Measurements from ENCODE around the gene SPATA46. TPM values are rescaled to one million over a fixed set of nuclear protein-coding genes. Genes with fewer than 3 reads are reported as not detected.

The SPATA46 gene
- total RNA-seq, 2 experiments from 2014 or later: not detected

DNA sequence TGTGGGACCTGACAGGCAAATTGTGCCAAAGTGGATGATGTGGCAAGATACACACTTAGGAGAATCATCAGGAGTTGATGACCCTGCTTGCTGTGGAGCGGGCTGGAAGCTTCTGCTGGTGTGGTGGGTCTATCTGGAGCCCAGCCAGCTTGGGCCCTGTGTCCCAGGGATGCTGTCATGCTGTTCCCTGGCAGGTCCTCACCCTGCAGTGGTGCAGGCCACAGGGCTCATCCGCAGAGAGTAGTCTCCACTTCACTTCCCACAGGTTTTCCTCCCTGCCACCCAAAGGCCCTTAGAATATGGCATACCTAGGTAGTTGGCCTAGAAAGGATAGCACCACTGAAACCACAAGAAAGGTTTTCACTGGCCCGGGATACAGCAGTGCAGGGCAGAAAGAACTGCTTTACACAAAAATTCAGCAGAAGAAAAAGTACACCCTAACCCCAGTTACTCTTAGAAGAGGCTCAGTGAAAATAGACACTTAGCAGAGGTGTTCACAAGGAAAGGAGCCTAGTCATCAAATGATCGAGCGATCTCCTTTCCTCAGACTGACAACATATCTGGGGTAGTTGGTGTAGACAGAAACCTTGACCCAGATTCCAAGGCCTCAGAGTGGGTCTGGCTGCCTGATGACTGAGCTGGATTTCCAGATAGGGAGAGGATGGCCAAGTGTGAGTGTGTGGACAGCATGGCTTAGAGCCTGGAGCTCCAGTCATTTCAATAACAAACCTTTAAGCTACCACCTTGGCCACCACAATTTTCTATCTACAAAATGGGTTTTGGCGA lies 3.6 kb upstream of the SPATA46 start:
- Histone ChIP-seq H3K4me3 (ENCODE audit: low read depth, low read length, poor library complexity, severe bottlenecking) (no peak overlapping the region), H3K27ac (ENCODE audit: low read depth, low read length, poor library complexity, severe bottlenecking) (no peak overlapping the region), H3K4me2 (ENCODE audit: low read length) (no peak overlapping the region), H2AFZ (ENCODE audit: low read length) (no peak overlapping the region), H3K9me2 (ENCODE audit: insufficient read depth, low read length) (no peaks in the 10 kb centered on the region), H4K20me1 (ENCODE audit: insufficient read depth, low read length) (no peaks in the 10 kb centered on the region), H3K9me3 (ENCODE audit: low read length) (no peaks in the 10 kb centered on the region), H3K79me2 (ENCODE audit: insufficient read depth, low read depth, low read length) (no peaks in the 10 kb centered on the region), H3K36me3 (ENCODE audit: insufficient read depth, low read length) (no peaks in the 10 kb centered on the region), H3K4me1 (ENCODE audit: insufficient read depth, low read length, poor library complexity, severe bottlenecking) (no peaks in the 10 kb centered on the region)
- no peak for TF ChIP-seq EZH2phosphoT487 (IDR thresholded peaks at IDR 0.05; ENCODE audit: borderline replicate concordance, low read depth, low read length)
- intact Hi-C loops (cut with micrococcal nuclease; ENCODE audit: unreplicated experiment): no loop called here
- ChIA-PET POLR2A (interaction anchor here (0.6 kb wide), 1 partner anchor 316 kb away, joined by 6 read pairs; no protein-coding TSS in a partner anchor), CTCF (ENCODE audit: unreplicated experiment) (no interaction called here)
- BruUV-seq (replicated peaks): no TSS peak
- DNase-seq (ENCODE audit: low spot score): no peak

DNA sequence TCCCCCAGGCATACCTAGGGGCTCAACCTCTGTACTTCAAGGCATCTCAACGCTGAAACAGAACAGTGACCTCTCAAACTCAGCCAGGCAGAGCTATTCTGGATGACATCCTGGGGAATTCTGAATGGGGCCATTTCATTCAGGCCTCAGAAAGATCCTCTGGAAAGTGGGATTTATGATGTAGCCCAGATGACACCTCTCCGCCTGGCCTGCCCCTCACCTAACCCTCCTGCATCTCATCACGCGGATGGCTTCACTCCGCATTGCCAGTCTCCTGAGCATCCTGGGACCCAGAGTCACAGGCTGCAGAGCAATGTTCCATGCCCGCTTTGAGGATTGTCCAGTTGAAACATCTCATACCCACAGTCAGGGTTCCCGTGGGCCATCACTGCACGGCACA lies 1.2 kb downstream of the SPATA46 start:
- ChIA-PET POLR2A (no interaction called here), CTCF (ENCODE audit: unreplicated experiment) (no interaction called here)
- Histone ChIP-seq H2AFZ (ENCODE audit: low read length) (no peak overlapping the region), H3K36me3 (ENCODE audit: insufficient read depth, low read length) (no peaks in the 10 kb centered on the region), H3K27ac (ENCODE audit: low read depth, low read length, poor library complexity, severe bottlenecking) (no peak overlapping the region), H3K9me3 (ENCODE audit: low read length) (no peaks in the 10 kb centered on the region), H3K4me3 (ENCODE audit: low read depth, low read length, poor library complexity, severe bottlenecking) (no peak overlapping the region), H3K4me2 (ENCODE audit: low read length) (no peak overlapping the region), H3K9me2 (ENCODE audit: insufficient read depth, low read length) (no peaks in the 10 kb centered on the region), H3K79me2 (ENCODE audit: insufficient read depth, low read depth, low read length) (no peaks in the 10 kb centered on the region), H3K4me1 (ENCODE audit: insufficient read depth, low read length, poor library complexity, severe bottlenecking) (no peaks in the 10 kb centered on the region), H4K20me1 (ENCODE audit: insufficient read depth, low read length) (no peaks in the 10 kb centered on the region)
- DNase-seq (ENCODE audit: low spot score): no peak
- no TSS peak for BruUV-seq (replicated peaks)
- intact Hi-C loops (cut with micrococcal nuclease; ENCODE audit: unreplicated experiment): no loop called here
- no peak for TF ChIP-seq EZH2phosphoT487 (IDR thresholded peaks at IDR 0.05; ENCODE audit: borderline replicate concordance, low read depth, low read length)
- TF ChIP-seq, protein P1, sequence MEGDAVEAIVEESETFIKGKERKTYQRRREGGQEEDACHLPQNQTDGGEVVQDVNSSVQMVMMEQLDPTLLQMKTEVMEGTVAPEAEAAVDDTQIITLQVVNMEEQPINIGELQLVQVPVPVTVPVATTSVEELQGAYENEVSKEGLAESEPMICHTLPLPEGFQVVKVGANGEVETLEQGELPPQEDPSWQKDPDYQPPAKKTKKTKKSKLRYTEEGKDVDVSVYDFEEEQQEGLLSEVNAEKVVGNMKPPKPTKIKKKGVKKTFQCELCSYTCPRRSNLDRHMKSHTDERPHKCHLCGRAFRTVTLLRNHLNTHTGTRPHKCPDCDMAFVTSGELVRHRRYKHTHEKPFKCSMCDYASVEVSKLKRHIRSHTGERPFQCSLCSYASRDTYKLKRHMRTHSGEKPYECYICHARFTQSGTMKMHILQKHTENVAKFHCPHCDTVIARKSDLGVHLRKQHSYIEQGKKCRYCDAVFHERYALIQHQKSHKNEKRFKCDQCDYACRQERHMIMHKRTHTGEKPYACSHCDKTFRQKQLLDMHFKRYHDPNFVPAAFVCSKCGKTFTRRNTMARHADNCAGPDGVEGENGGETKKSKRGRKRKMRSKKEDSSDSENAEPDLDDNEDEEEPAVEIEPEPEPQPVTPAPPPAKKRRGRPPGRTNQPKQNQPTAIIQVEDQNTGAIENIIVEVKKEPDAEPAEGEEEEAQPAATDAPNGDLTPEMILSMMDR (conservative IDR thresholded peaks at IDR 0.05; ENCODE audit: low read length): no peak

DNA sequence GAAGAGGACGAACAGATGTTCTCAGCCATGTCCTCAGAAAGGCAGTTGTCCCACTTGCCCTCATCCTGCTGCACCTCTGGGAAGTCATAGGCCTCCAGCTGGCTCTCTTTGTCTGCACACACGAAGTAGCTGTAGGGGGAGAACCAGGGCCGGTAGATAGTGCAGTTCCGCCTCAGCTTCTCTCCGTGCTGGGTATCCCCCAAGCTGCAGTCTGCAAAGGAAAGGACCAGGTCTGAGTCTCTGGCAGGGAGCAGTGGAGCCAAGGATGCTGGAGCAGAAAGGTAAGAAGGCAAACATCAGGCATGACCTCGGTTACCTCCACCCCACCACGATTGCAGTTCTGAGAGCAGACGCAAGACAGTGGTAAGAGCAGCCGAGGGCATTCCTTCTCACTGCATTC lies 2.2 kb downstream of the SPATA46 start:
- Histone ChIP-seq H3K9me2 (ENCODE audit: insufficient read depth, low read length) (no peaks in the 10 kb centered on the region), H3K9me3 (ENCODE audit: low read length) (no peaks in the 10 kb centered on the region), H2AFZ (ENCODE audit: low read length) (no peak overlapping the region), H3K36me3 (ENCODE audit: insufficient read depth, low read length) (no peaks in the 10 kb centered on the region), H4K20me1 (ENCODE audit: insufficient read depth, low read length) (no peaks in the 10 kb centered on the region), H3K27ac (ENCODE audit: low read depth, low read length, poor library complexity, severe bottlenecking) (no peak overlapping the region), H3K4me3 (ENCODE audit: low read depth, low read length, poor library complexity, severe bottlenecking) (no peak overlapping the region), H3K4me2 (ENCODE audit: low read length) (no peak overlapping the region), H3K4me1 (ENCODE audit: insufficient read depth, low read length, poor library complexity, severe bottlenecking) (no peaks in the 10 kb centered on the region), H3K79me2 (ENCODE audit: insufficient read depth, low read depth, low read length) (no peaks in the 10 kb centered on the region)
- TF ChIP-seq EZH2phosphoT487 (IDR thresholded peaks at IDR 0.05; ENCODE audit: borderline replicate concordance, low read depth, low read length): no peak
- TF ChIP-seq, protein P1 (conservative IDR thresholded peaks at IDR 0.05; ENCODE audit: low read length): no peak
- BruUV-seq (replicated peaks): no TSS peak
- POLR2A ChIA-PET: no interaction called here
- DNase-seq (ENCODE audit: low spot score): no peak
- intact Hi-C loops (cut with micrococcal nuclease; ENCODE audit: unreplicated experiment): no loop called here
- CTCF ChIA-PET (ENCODE audit: unreplicated experiment): no interaction called here
